CD4-positive, alpha-beta T cell treated with Interferon gamma for 1 hour (primary cell): ENCODE data around the gene EDIL3.

Experiments used
- DNase-seq: peaks from one replicate; pipeline ENCODE4 v3.0.0-alpha.2; 2020

The EDIL3 gene

GRCh38 chr5:84149094-84149493, 235.6 kb downstream of the EDIL3 start:
- no peak for DNase-seq

GRCh38 chr5:84148651-84149050, 236.0 kb downstream of the EDIL3 start:
- no peak for DNase-seq

GRCh38 chr5:84137541-84137940, 247.1 kb downstream of the EDIL3 start:
- no peak for DNase-seq

GRCh38 chr5:84131372-84131771, 253.3 kb downstream of the EDIL3 start:
- no peak for DNase-seq

- DNase-seq = no peak
Measured at GRCh38 chr5:84130006-84130580, 254.6 kb downstream of the EDIL3 start.

- no peak for DNase-seq
Measured at GRCh38 chr5:84125216-84125615, 259.5 kb downstream of the EDIL3 start.

- DNase-seq = no peak
Measured at GRCh38 chr5:84119252-84119651, 265.4 kb downstream of the EDIL3 start.

GRCh38 chr5:84118551-84118950, 266.1 kb downstream of the EDIL3 start:
- no peak for DNase-seq

- no peak for DNase-seq
Measured at GRCh38 chr5:84115727-84116126, 269.0 kb downstream of the EDIL3 start.

- DNase-seq = no peak
Measured at GRCh38 chr5:84113246-84114105, 271.2 kb downstream of the EDIL3 start.

GRCh38 chr5:84092738-84093137, 291.9 kb downstream of the EDIL3 start:
- no peak for DNase-seq

GRCh38 chr5:84091127-84091799, 293.4 kb downstream of the EDIL3 start:
- DNase-seq = no peak

GRCh38 chr5:84088996-84089395, 295.7 kb downstream of the EDIL3 start:
- DNase-seq = no peak

- DNase-seq = no peak
Measured at GRCh38 chr5:84086511-84086910, 298.2 kb downstream of the EDIL3 start.

- DNase-seq = no peak
Measured at GRCh38 chr5:84085387-84086041, 299.2 kb downstream of the EDIL3 start.

- DNase-seq = no peak
Measured at GRCh38 chr5:84080908-84081307, 303.8 kb downstream of the EDIL3 start.

- DNase-seq = no peak
Measured at GRCh38 chr5:84072339-84072738, 312.3 kb downstream of the EDIL3 start.

- DNase-seq = no peak
Measured at GRCh38 chr5:84069608-84070179, 315.0 kb downstream of the EDIL3 start.

- DNase-seq = no peak
Measured at GRCh38 chr5:84063041-84063440, 321.6 kb downstream of the EDIL3 start.

GRCh38 chr5:84059672-84060071, 325.0 kb downstream of the EDIL3 start:
- no peak for DNase-seq

- DNase-seq = no peak
Measured at GRCh38 chr5:84058561-84058960, 326.1 kb downstream of the EDIL3 start.

- no peak for DNase-seq
Measured at GRCh38 chr5:84057211-84057610, 327.5 kb downstream of the EDIL3 start.

- no peak for DNase-seq
Measured at GRCh38 chr5:84045964-84046363, 338.7 kb downstream of the EDIL3 start.
